Astrocyte of the hippocampus (primary cell): Measurements from ENCODE around the gene ABHD18.
A peak's percentile ranks its signal among the peaks of the same experiment; 100 is the strongest.
"Not testable (repeated sequence)": the region's sequence is repeated elsewhere in the genome, so short reads cannot be mapped to it uniquely, and the experiment has no call there.

Experiments used
- DNase-seq: peaks from one replicate; pipeline ENCODE4 v3.0.0; 2011; ENCODE audit warnings: low read depth, low spot score

Gene ABHD18

DNA sequence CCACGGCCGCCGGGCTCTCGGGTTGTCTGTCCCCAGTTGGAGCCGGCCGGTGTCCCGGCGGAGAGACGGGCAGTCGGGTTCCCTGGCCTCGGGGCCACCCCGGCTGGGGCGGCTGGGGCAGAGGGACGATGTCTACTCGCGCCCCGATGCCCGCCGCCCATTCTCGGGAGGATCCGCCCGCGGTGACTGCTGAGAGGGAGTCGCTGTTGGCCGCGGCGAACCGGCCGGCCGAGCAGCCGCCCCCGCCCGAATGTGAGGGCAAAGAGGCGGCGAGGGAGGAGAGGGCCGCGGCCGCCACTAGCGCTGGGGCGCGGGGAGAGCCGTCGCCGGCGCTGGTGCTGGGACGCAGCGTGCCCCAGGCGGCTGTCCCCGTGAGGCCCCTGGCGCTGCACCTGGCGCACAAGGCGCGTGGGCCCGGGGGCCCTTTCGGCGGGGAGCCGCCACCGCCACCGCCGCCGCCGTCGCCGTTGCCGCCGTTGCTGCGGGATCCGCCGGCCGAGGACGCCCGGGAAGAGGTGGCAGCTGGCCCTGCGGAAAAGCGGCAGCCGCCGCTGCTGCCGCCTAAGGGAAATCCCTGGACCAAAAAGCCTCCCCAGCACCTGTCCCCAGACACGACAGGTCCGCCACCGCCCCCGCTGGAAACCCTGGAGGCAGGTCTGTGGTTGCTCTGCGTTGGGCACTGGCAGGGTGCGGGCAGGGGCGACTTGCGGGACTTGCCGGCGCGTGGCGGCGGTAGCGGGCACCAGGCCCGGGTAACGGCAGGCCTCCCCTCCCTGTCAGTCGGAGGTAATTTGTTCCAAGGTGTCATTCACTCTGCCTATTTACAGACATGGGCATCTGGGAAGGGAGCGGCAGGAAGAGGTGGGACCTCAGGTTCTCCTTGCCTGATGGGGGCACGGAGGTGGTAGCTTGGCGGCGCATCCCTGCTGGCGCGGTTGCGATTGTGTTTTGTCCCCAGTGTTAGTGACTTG, 96.6 kb downstream of the ABHD18 start:
- DNase-seq: peak; percentile 82

DNA sequence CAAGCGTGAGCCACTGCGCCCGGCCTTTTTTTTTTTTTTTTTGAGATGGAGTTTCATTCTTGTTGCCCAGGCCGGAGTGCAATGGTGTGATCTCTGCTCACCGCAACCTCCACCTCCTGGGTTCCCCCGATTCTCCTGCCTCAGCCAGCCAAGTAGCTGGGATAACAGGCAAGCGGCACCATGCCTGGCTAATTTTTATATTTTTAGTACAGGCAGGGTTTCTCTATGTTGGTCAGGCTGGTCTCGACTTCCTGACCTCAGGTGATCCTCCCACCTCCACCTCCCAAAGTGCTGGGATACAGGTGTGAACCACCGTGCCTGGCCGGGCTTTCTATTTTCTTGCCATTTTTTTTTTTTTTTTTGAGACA, 101.2 kb downstream of the ABHD18 start:
- DNase-seq: not testable (repeated sequence)

DNA sequence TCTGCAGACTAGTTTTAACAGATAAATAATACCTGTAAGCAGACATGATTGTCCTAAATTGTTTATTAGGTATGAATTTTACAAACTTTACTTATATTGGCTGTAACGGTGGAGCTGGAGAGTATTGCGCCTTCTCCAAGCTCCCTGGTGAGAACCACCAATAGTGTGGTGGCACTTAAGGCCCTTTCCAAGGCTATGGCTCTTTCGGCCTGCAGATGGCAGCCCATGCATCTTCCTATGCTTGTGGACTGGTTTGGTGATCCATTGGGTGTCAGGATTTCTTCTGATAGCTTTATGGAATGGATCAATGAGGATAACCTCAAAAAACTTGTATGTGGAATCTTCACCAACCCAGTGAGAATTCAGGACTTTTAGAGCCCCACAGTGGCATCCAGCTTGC, 103.7 kb downstream of the ABHD18 start:
- peak; percentile 22 for DNase-seq

DNA sequence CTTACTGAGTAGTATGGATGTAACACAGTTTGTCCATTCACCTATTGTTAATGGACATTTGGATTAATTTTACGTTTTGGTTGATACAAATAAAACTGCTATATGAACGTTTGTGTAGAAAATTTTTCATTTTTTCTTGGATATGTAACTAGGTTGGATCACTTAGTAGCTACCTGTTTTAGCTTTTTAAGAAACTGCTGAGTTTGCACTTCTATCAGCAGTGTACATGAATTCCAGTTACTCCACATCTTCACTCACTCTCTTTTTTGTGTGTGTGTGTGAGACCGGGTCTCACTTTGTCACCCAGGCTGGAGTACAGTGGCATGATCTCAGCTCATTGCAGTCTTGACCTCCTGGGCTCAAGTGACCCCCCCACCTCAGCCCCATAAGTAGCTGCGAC, 111.3 kb downstream of the ABHD18 start:
- DNase-seq: no peak
